Measurements from ENCODE around the gene OR7G1.
"Not testable (repeated sequence)": the region's sequence is repeated elsewhere in the genome, so short reads cannot be mapped to it uniquely, and the experiment has no call there.

The OR7G1 gene

DNA sequence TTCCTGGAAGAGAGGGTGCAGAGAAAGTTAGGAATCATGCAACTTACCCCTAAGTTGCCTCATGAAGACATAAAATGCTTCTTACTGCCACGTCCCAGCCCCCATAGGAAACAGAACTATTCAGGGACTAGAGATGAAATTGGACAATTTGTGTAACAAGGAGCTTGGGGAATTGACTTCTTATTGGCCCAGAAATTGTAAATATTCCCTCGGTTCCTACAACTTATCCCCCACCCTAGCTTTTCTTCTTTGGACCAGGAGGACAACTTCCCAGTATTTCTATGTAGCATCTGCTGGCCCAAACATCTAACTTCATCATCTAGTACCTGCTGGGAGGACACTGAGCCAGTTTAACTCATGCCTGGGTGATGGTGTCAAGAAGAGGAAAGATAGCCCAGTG lies 28.8 kb downstream of the OR7G1 start, which contains the start of gene OR1M1:
TSS of gene OR1M1 (plus strand) at position 301 of the 400 bp plus-strand sequence. CDS start 6,184 bp downstream, outside the sequence.
- DNase-seq (ENCODE audit: low spot score): no peak
- H3K4me3 ChIP-seq: no peak within 1 kb of the TSS
- TF ChIP-seq, protein P1, sequence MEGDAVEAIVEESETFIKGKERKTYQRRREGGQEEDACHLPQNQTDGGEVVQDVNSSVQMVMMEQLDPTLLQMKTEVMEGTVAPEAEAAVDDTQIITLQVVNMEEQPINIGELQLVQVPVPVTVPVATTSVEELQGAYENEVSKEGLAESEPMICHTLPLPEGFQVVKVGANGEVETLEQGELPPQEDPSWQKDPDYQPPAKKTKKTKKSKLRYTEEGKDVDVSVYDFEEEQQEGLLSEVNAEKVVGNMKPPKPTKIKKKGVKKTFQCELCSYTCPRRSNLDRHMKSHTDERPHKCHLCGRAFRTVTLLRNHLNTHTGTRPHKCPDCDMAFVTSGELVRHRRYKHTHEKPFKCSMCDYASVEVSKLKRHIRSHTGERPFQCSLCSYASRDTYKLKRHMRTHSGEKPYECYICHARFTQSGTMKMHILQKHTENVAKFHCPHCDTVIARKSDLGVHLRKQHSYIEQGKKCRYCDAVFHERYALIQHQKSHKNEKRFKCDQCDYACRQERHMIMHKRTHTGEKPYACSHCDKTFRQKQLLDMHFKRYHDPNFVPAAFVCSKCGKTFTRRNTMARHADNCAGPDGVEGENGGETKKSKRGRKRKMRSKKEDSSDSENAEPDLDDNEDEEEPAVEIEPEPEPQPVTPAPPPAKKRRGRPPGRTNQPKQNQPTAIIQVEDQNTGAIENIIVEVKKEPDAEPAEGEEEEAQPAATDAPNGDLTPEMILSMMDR (IDR thresholded peaks at IDR 0.05): no peak

DNA sequence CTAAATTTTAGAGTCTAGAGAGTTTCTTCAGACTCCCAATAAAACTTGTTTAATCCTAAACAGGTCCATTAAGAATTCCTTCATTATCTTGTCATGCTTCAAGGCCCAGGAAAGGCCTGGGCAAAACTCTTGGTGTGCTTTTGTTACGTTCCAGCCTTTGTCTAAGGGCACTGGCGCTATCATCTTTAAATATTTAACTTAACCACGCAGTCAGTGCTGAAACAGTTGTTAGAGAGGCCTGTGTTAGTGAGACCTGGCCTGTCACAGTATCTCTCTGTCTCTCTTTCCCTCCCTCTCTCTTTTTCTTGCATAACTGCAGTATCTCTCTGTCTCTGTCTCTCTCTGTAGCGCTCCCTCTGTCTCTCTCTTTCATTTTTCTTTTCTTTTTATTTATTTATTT lies 36.9 kb downstream of the OR7G1 start:
- Histone ChIP-seq H3K4me3 (no peak overlapping the region), H3K27ac (no peak overlapping the region)
- TF ChIP-seq, protein P1 (IDR thresholded peaks at IDR 0.05): no peak
- DNase-seq (ENCODE audit: low spot score): no peak

More for the DNA sequence above, 28.8 kb downstream of the OR7G1 start, which contains the start of gene OR1M1:
- H3K27ac ChIP-seq: no peak within 1 kb of the TSS

DNA sequence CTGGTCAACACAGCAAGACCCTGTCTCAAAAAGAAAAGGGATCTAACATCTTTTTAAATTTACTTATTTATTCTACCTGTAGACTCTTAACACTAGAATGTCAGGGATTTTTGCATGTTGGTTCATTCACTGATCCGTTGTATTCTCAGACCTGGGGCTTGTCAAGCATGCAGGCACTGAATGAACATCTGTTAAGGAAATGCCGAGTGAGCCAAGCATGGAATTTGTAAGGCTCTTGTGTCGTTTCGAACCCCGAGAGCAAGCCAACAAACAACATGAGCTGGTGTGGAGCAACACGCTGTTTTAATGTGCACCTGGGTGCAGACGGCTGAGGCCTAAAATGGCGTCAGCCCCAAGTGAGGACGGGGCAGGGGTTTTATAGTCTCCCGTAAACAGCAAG lies 38.7 kb downstream of the OR7G1 start:
- DNase-seq (ENCODE audit: low spot score): no peak
- TF ChIP-seq, protein P1 (IDR thresholded peaks at IDR 0.05): no peak

DNA sequence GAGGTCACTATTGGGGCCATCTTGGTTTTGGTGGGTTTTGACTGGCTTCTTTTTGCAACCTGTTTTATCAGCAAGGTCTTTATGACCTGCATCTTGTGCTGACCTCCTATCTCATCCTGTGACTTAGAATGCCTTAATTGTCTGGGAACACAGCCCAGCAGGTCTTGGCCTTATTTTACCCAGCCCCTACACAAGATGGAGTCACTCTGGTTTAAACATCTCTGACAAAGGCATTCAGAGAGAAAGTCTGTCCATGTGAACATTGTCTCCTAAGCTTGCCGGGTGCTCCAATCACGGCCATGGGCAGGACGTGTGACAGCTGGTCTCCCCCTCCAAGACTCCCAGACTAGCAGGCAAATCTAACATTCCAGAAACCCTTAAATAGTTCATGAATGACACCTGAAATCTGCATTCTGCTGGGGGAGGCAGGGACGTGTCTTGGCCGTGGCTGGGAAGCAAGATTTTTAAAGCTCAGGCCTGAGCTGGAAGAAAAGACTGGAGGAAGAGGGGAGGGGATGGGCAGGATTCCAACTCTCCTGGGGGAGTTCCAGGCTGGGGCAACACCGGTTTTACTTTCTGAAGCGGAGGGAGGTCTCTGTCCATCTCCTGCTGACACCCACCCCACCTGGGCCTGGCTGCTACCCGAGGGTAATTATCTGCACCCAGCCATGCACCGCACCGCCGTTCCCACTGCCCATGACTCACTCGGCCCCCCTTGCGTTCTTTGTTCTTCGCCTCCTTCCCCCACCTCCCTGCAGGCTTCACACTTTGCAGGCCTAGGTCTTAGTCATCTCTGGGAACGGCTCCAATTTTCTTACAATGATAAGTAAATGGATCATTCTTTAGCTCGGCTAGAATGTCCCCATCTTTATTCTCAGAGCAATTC lies 40.3 kb downstream of the OR7G1 start:
- TF ChIP-seq, protein P1 (IDR thresholded peaks at IDR 0.05): no peak
- Histone ChIP-seq H3K27ac (no peak overlapping the region), H3K4me3 (no peak overlapping the region)
- DNase-seq (ENCODE audit: low spot score): no peak

More for the DNA sequence above, 38.7 kb downstream of the OR7G1 start:
- no peak overlapping the region for H3K4me3 ChIP-seq
- H3K27ac ChIP-seq: no peak overlapping the region

DNA sequence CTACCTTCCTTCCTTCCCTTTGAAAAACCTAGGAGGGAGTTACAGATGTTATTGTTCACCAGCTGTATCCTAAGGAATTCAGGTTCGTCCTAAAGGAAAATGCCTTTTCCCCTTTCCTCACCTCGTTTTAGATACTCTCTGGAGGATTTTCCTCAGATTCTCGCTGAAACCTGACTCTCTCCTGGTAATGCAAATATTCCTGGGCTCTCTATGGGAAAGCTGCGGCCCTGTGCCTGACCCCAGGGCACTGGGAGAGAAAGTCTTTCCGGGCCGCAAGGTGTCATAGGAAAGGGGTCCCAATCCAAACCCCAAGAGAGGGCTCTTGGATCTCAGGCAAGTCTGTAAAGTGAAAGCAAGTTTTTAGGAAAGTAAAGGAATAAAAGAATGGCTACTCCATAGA lies 41.8 kb downstream of the OR7G1 start:
- DNase-seq (ENCODE audit: low spot score): no peak
- H3K27ac ChIP-seq: no peak overlapping the region
- H3K4me3 ChIP-seq: no peak overlapping the region
- TF ChIP-seq, protein P1 (IDR thresholded peaks at IDR 0.05): no peak

DNA sequence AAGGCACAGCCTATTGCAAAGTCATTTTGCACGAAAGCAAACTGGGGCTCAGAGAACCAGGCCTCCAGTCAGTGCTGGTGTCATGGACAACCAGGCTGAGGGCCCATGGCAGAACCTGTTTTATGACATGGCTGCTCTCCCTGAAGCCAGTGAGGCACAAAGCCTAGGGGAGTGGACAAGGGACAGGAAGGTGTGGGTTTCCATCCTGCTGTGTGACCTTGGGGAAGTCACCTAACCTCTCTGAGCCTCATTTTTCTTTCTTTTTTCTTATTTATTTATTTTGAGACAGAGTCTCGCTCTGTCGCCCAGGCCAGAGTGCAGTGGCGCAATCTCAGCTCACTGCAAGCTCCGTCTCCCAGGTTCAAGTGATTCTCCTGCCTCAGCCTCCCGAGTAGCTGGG lies 43.8 kb downstream of the OR7G1 start:
- not testable (repeated sequence) for H3K4me3 ChIP-seq; DNase-seq (ENCODE audit: low spot score); H3K27ac ChIP-seq

DNA sequence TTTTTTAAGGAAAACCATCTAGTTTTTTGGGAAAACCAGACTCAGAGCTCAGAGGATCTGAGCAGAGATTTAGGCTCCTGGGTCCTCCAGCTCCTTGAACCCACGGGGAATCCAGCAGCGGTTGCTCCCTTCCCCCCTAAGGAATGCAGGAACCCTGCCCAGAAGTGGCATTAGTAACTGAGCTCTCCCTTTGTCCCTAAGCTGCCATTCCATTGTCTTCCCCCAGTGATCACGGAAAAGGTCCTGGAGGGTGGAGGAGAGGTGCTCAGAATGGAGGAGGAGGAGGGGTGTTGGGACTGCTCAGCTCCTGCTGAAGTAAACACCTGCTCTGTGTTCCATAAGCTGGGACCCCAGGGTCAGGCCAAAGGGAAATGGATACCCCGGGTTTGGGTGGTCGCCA lies 45.5 kb downstream of the OR7G1 start:
- Histone ChIP-seq H3K27ac (no peak overlapping the region), H3K4me3 (no peak overlapping the region)
- DNase-seq (ENCODE audit: low spot score): no peak
- TF ChIP-seq, protein P1 (IDR thresholded peaks at IDR 0.05): no peak

Measured in coronary artery (tissue), 2 donors.